ES-I3 (cell line): ENCODE data around the gene EIF5.
"Not testable (repeated sequence)": the region's sequence is repeated elsewhere in the genome, so short reads cannot be mapped to it uniquely, and the experiment has no call there.

ENCODE experiments used
- H3K36me3 ChIP-seq: 2 replicates; pipeline ENCODE4 v1.6.1; 2013; ENCODE audit warnings: mild to moderate bottlenecking, low read length, control low read depth, moderate library complexity; ENCODE audit not compliant: insufficient read depth
- H3K4me1 ChIP-seq: 2 replicates; pipeline ENCODE4 v1.6.1; 2013; ENCODE audit warnings: mild to moderate bottlenecking, control low read depth, low read length; ENCODE audit not compliant: insufficient read depth
- H3K9ac ChIP-seq: 2 replicates; pipeline ENCODE4 v1.6.1; 2013; ENCODE audit warnings: low read depth, mild to moderate bottlenecking, low read length, moderate library complexity
- H3K9me3 ChIP-seq: 2 replicates; pipeline ENCODE4 v1.6.1; 2013; ENCODE audit warnings: mild to moderate bottlenecking, low read length, moderate library complexity; ENCODE audit not compliant: control insufficient read depth, insufficient read depth

EIF5 gene

GRCh38 chr14:103339561-103339960 is 5.5 kb downstream of the EIF5 start:
- peaks cover 88% of the 10 kb centered on the region for H3K36me3 ChIP-seq
- no peaks in the 10 kb centered on the region for H3K4me1 ChIP-seq
- no peak overlapping the region for H3K9ac ChIP-seq
- no peaks in the 10 kb centered on the region for H3K9me3 ChIP-seq

- peaks cover 91% of the 10 kb centered on the region for H3K36me3 ChIP-seq
- H3K9me3 ChIP-seq = no peaks in the 10 kb centered on the region
- no peak overlapping the region for H3K9ac ChIP-seq
- no peaks in the 10 kb centered on the region for H3K4me1 ChIP-seq
These were observed 6.6 kb downstream of the EIF5 start for GRCh38 chr14:103340480-103341212.

GRCh38 chr14:103341250-103342129 is 7.5 kb downstream of the EIF5 start:
- Histone ChIP-seq H3K9ac (no peak overlapping the region), H3K9me3 (no peaks in the 10 kb centered on the region), H3K36me3 (peaks cover 83% of the 10 kb centered on the region), H3K4me1 (no peaks in the 10 kb centered on the region)

GRCh38 chr14:103343164-103343879 is 9.3 kb downstream of the EIF5 start:
- Histone ChIP-seq H3K9ac (no peak overlapping the region), H3K9me3 (no peaks in the 10 kb centered on the region), H3K36me3 (peaks cover 65% of the 10 kb centered on the region), H3K4me1 (peaks cover 7% of the 10 kb centered on the region)

GRCh38 chr14:103343905-103344797 is 10.1 kb downstream of the EIF5 start:
- Histone ChIP-seq H3K9ac (no peak overlapping the region), H3K36me3 (peaks cover 56% of the 10 kb centered on the region)

GRCh38 chr14:103346286-103346685 is 12.2 kb downstream of the EIF5 start:
- Histone ChIP-seq H3K36me3 (peaks cover 35% of the 10 kb centered on the region), H3K9ac (no peak overlapping the region), H3K9me3 (no peaks in the 10 kb centered on the region), H3K4me1 (peaks cover 7% of the 10 kb centered on the region)

More at GRCh38 chr14:103343905-103344797, 10.1 kb downstream of the EIF5 start:
- Histone ChIP-seq H3K4me1 (peaks cover 7% of the 10 kb centered on the region), H3K9me3 (no peaks in the 10 kb centered on the region)

- Histone ChIP-seq H3K9ac (no peak overlapping the region), H3K4me1 (peaks cover 7% of the 10 kb centered on the region), H3K36me3 (peaks cover 26% of the 10 kb centered on the region), H3K9me3 (no peaks in the 10 kb centered on the region)
These were observed 13.2 kb downstream of the EIF5 start for GRCh38 chr14:103347091-103347815.

- Histone ChIP-seq H3K9me3 (no peaks in the 10 kb centered on the region), H3K9ac (no peak overlapping the region), H3K4me1 (peaks cover 7% of the 10 kb centered on the region), H3K36me3 (peaks cover 18% of the 10 kb centered on the region)
These were observed 14.1 kb downstream of the EIF5 start for GRCh38 chr14:103348154-103348553.

DNA sequence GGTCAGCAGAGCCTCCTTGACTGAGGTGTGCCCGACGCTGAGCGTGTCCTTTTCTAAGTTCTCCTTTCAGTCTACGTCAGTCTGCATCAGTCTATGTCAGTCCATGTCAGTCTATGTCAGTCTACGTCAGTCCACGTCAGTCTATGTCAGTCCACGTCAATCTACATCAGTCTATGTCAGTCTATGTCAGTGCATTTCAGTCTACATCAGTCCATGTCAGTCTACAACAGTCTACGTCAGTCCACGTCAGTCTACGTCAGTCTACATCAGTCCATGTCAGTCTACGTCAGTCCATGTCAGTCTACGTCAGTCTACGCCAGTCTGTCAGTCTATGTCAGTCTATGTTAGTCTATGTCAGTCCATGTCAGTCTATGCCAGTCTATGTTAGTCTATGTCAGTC is 15.9 kb downstream of the EIF5 start:
- peaks cover 11% of the 10 kb centered on the region for H3K4me1 ChIP-seq
- H3K9me3 ChIP-seq = no peaks in the 10 kb centered on the region
- H3K9ac ChIP-seq = no peak overlapping the region
- H3K36me3 ChIP-seq = 0 out of 2 replicates have a peak, but pooled peaks cover 1% of the 10 kb centered on the region

DNA sequence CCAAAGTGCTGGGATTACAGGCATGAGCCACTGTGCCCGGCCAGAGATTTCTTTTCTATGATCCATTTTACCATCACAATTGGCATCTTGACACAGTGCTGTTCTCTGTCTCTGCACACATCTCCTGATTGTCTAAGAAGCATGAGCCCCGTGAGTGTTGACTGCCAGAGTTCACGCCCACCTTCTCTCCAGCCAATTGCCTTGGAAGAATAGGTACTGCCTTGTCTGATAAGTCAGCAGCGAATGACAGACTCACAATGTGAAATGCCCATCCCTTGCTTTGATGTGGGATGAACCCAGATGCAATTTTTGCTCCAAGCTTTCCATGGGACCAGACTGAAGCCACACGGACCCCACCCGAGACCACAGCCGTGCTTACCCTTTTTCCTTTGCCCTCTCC is 19.3 kb downstream of the EIF5 start:
- peaks cover 18% of the 10 kb centered on the region; the same call in 1 of the 2 replicates for H3K4me1 ChIP-seq
- no peak overlapping the region for H3K9ac ChIP-seq
- no peaks in the 10 kb centered on the region for H3K9me3 ChIP-seq
- H3K36me3 ChIP-seq = no peaks in the 10 kb centered on the region

GRCh38 chr14:103354141-103354540 is 20.1 kb downstream of the EIF5 start:
- Histone ChIP-seq H3K9ac (no peak overlapping the region), H3K4me1 (peaks cover 18% of the 10 kb centered on the region; the same call in 1 of the 2 replicates), H3K36me3 (no peaks in the 10 kb centered on the region), H3K9me3 (no peaks in the 10 kb centered on the region)

GRCh38 chr14:103356024-103356682 is 22.1 kb downstream of the EIF5 start:
- Histone ChIP-seq H3K9ac (no peak overlapping the region), H3K36me3 (no peaks in the 10 kb centered on the region), H3K9me3 (no peaks in the 10 kb centered on the region), H3K4me1 (peaks cover 18% of the 10 kb centered on the region; the same call in 1 of the 2 replicates)

DNA sequence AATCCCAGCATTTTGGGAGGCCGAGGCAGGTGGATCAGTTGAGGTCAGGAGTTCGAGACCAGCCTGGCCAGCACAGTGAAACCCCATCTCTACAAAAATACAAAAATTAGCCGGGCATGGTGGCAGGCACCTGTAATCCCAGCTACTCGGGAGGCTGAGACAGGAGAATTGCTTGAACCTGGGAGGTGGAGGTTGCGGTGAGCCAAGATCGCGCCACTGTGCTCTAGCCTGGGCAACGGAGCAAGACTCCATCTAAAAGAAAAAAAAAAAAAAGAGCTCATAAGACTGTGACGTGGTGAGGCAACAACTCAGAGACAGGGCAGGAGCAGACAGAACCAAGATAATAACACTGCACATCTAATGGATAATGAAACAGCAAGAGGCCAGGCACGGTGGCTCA is 23.5 kb downstream of the EIF5 start:
- H3K9ac ChIP-seq, H3K36me3 ChIP-seq, H3K9me3 ChIP-seq: not testable (repeated sequence)
- H3K4me1 ChIP-seq = peaks cover 18% of the 10 kb centered on the region; the same call in 1 of the 2 replicates
